Endothelial cell of umbilical vein (primary cell): ENCODE results near the gene SBK3. TPM values are rescaled to one million over a fixed set of nuclear protein-coding genes. Genes with fewer than 3 reads are reported as not detected.
"Not testable (repeated sequence)": the region's sequence is repeated elsewhere in the genome, so short reads cannot be mapped to it uniquely, and the experiment has no call there.

ENCODE experiments used
- BruUV-seq: library from RNA; stranded (reverse); fragments of 400-500 nt; replicated peaks from 2 replicates; lab custom pipeline; 2021; lab: Mats Ljungman, UMichigan
- CTCF ChIA-PET: fragments of 300-600, 350-600 bp; sonication (Branson Sonifier 250); formaldehyde crosslinking; loops from one replicate; lab custom pipeline; 2021; ENCODE audit warnings: antibody characterized with exemption, inconsistent platforms; lab: Charles Lee
- POLR2A ChIA-PET: fragments of 300-600, 350-600 bp; sonication (Branson Sonifier 250); formaldehyde crosslinking; loops from one replicate; lab custom pipeline; 2021; ENCODE audit warnings: antibody characterized with exemption, inconsistent platforms; lab: Charles Lee
- DNase-seq: peaks from one replicate; pipeline ENCODE4 v3.0.0-alpha.2; 2011; ENCODE audit warnings: low read depth, low spot score
- FAIRE-seq: peaks from 2 replicates; lab custom pipeline; 2011; peaks lifted over from hg19 to GRCh38; lab: Jason Lieb, UNC
- H2AFZ ChIP-seq: 2 replicates; pipeline ENCODE4 v1.6.0; 2012; ENCODE audit warnings: low read depth, low read length, control low read depth, inconsistent platforms
- H3K27ac ChIP-seq: 2 replicates; pipeline ENCODE4 v1.5.1; 2011; ENCODE audit warnings: low read depth, mild to moderate bottlenecking, control low read depth, low read length, moderate library complexity; ENCODE audit not compliant: insufficient read depth
- H3K27me3 ChIP-seq, 2 experiments: 2 replicates each; pipeline versions ENCODE4 v1.6.0 to v1.6.1; 2011; ENCODE audit warnings: low read length in 2 of 2, mixed read lengths in 1 of 2; ENCODE audit not compliant: control insufficient read depth in 2 of 2, insufficient read depth in 2 of 2
- H3K36me3 ChIP-seq, 2 experiments: 2 replicates in 1 of 2; 3 replicates in 1 of 2; pipeline ENCODE4 v1.5.1; 2011; ENCODE audit warnings: low read length in 2 of 2, mild to moderate bottlenecking in 1 of 2, moderate library complexity in 1 of 2; ENCODE audit not compliant: control insufficient read depth in 2 of 2, insufficient read depth in 2 of 2; ENCODE audit errors: extremely low read depth in 1 of 2
- H3K4me1 ChIP-seq: 3 replicates; pipeline ENCODE4 v1.5.1; 2011; ENCODE audit warnings: mild to moderate bottlenecking, low read length; ENCODE audit not compliant: control insufficient read depth, insufficient read depth; ENCODE audit errors: extremely low read depth
- H3K4me2 ChIP-seq: 2 replicates; pipeline ENCODE4 v1.6.1; 2011; ENCODE audit warnings: low read length, control low read depth, mixed read lengths; ENCODE audit not compliant: insufficient read depth
- H3K4me3 ChIP-seq, 3 experiments: fragments of 200-600 bp in 1 of 3; sonication (generic), shearing (Covaris generic) in 1 of 3; replicated peaks in 1 of 3; 2 replicates each; pipeline ENCODE4 v1.5.1; 2011 to 2016; ENCODE audit warnings: control low read depth in 3 of 3, low read length in 3 of 3, mild to moderate bottlenecking in 2 of 3, inconsistent platforms in 1 of 3, low read depth in 1 of 3, moderate library complexity in 1 of 3; ENCODE audit not compliant: insufficient read depth in 1 of 3
- H3K79me2 ChIP-seq: 2 replicates; pipeline ENCODE4 v1.6.0; 2012; ENCODE audit warnings: low read length, inconsistent platforms; ENCODE audit not compliant: control insufficient read depth, insufficient read depth
- H3K9ac ChIP-seq: replicated peaks from 2 replicates; pipeline ENCODE3; 2011; ENCODE audit warnings: low read length, control low read depth; ENCODE audit not compliant: insufficient read depth; ENCODE audit errors: extremely low read depth
- H3K9me1 ChIP-seq: replicated peaks from 3 replicates; pipeline ENCODE4 v1.6.0; 2011; ENCODE audit warnings: mild to moderate bottlenecking, low read length; ENCODE audit not compliant: control insufficient read depth, insufficient read depth; ENCODE audit errors: extremely low read depth
- H3K9me3 ChIP-seq: replicated peaks from 2 replicates; pipeline ENCODE4 v1.5.1; 2012; ENCODE audit warnings: low read length, inconsistent platforms; ENCODE audit not compliant: control insufficient read depth, insufficient read depth
- H4K20me1 ChIP-seq: replicated peaks from 2 replicates; pipeline ENCODE3; 2011; ENCODE audit warnings: mild to moderate bottlenecking, low read length; ENCODE audit not compliant: control insufficient read depth, insufficient read depth; ENCODE audit errors: extremely low read depth
- EZH2 ChIP-seq: IDR thresholded peaks from 2 replicates; pipeline ENCODE4 v1.6.1; 2012; ENCODE audit warnings: borderline replicate concordance, low read depth, mild to moderate bottlenecking, moderate library complexity, low read length, inconsistent platforms; ENCODE audit not compliant: severe bottlenecking
- GATA2 ChIP-seq: IDR thresholded peaks from 2 replicates; pipeline ENCODE4 v1.7.0; 2011; ENCODE audit warnings: low read depth, mild to moderate bottlenecking, moderate library complexity, mixed read lengths, low read length; ENCODE audit not compliant: insufficient read length, insufficient read depth
- MYC ChIP-seq: IDR thresholded peaks from one replicate; pipeline ENCODE4 v1.6.1; 2011; ENCODE audit warnings: mild to moderate bottlenecking, low read depth, low read length
- POLR2AphosphoS5 ChIP-seq: IDR thresholded peaks from 2 replicates; pipeline ENCODE4 v1.6.1; 2012; ENCODE audit warnings: low read depth, mild to moderate bottlenecking, control low read depth, low read length, moderate library complexity; ENCODE audit not compliant: insufficient read depth
- dilution Hi-C: fragments of 300-500 bp; cut with MboI; formaldehyde crosslinking; loops from one replicate; pipeline ENCODE4 v1.15.0; 2019; ENCODE audit warnings: low sequenced_read_pairs; ENCODE audit not compliant: extremely low pct_ligation_motif_present
- intact Hi-C: fragments of 100-400 bp; cut with micrococcal nuclease; formaldehyde crosslinking; loops from one replicate; pipeline ENCODE4 v1.10.0; 2022
- polyA plus RNA-seq, 4 experiments: library from polyadenylated mRNA; depleted of rRNA in 3 of 4; stranded (reverse) in 3 of 4; unstranded in 1 of 4; fragments of >200 nt; gene quantifications; 2 replicates each; pipeline versions ENCODE4 v1.2.1 to v1.2.3, GENCODE V29; 2011 to 2012; ENCODE audit warnings: missing spikeins in 1 of 4
- total RNA-seq: library from RNA; stranded (reverse); gene quantifications from 2 replicates; pipeline ENCODE4 v1.2.3, GENCODE V29; 2021
- TF ChIP-seq, protein P1 (sequence below): IDR thresholded peaks from 2 replicates; pipeline ENCODE4 v1.6.1; 2011; ENCODE audit not compliant: insufficient read depth, insufficient read length

Gene SBK3
- total and polyA plus RNA-seq, 2 donors (not counting 3 experiments of a cell fraction or from before 2014, with no cell fraction given) = 0.18 to 0.62 TPM

DNA sequence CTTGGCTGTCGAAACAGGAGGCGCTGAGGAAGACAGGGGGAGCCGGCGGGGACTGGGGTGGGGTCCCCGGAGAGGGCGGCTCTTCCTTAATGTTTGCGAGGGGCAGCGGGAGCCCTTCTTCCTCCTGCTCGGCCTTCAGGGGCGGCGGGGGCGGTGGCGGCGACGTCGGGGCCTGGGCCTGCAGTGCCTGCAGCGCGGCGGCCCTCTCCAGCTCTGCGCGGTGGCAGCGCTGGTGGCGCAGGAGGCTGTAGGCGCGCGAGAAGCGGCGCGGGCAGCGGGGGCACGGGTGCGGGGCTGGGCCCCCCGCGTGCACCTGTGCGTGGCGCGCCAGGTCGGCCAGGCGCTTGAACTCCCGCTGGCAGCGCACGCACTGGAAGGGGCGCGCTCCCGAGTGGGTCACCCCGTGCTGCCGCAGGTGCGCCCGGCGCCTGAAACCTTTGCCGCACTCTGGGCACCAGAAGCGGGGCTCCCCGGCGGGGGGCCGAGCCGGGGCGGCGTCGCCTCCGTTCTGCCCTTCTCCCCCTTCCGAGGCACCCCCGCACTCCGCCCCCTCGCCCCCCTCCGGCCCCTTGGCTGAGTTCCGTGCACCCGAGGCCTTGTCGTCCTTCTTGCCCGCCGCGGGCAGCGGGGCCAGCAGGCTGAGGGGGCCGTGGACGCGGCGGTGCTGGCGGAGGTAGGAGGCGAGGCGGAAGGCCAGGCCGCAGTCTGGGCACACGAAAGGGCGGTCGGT is 32.9 kb upstream of the SBK3 start:
- FAIRE-seq (no peak), DNase-seq (no peak)
- Histone ChIP-seq H3K9me3 (no peaks in the 10 kb centered on the region), H3K27me3 (no peaks in the 10 kb centered on the region), H3K4me3 (no peak overlapping the region), H3K4me2 (no peak overlapping the region), H3K9ac (no peak overlapping the region), H4K20me1 (no peaks in the 10 kb centered on the region), H3K79me2 (peaks cover 12% of the 10 kb centered on the region), H3K36me3 (peaks cover 0 to 7% of the 10 kb centered on the region in 2 experiments), H3K9me1 (no peaks in the 10 kb centered on the region), H3K4me1 (peaks cover 4% of the 10 kb centered on the region), H2AFZ (no peak overlapping the region), H3K27ac (no peak overlapping the region)
- ChIA-PET CTCF (no interaction called here), POLR2A (no interaction called here)
- dilution Hi-C loops (no loop called here), intact Hi-C loops (no loop called here)
- BruUV-seq = no TSS peak
- no peak for TF ChIP-seq GATA2
- TF ChIP-seq MYC = no peak
- TF ChIP-seq EZH2 = no peak
- no peak for TF ChIP-seq POLR2AphosphoS5
- TF ChIP-seq, protein P1, sequence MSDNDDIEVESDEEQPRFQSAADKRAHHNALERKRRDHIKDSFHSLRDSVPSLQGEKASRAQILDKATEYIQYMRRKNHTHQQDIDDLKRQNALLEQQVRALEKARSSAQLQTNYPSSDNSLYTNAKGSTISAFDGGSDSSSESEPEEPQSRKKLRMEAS = no peak

DNA sequence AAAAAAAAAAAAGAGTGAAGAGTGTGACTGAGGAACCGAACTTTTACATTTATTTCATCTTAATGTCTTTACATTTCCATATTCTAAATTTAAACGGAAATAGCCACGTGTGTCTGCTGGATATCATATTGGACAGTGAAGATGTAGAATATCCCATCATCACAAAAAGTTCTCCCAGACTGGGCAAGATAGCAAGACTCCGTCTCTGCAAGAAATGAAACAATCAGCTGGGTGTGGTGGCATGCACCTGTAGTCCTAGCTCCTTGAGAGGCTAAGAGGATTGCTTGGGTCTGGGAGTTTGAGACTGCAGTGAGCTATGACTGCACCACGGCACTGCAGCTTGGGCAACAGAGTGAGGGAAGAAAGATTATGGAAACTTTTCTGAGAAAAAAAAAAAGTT is 31.4 kb upstream of the SBK3 start:
- CTCF ChIA-PET = interaction anchor here (1.0 kb wide), 1 partner anchor 8 kb away, joined by 4 read pairs; no protein-coding TSS in a partner anchor
- H3K9ac ChIP-seq = no peak overlapping the region
- peaks cover 0 to 7% of the 10 kb centered on the region in 2 experiments for H3K36me3 ChIP-seq
- H3K27ac ChIP-seq = no peak overlapping the region
- no peak for TF ChIP-seq POLR2AphosphoS5
- no peak overlapping the region for H2AFZ ChIP-seq
- H4K20me1 ChIP-seq = no peaks in the 10 kb centered on the region
- no peaks in the 10 kb centered on the region for H3K27me3 ChIP-seq
- H3K9me3 ChIP-seq = no peaks in the 10 kb centered on the region
- intact Hi-C loops (no loop called here), dilution Hi-C loops (no loop called here)
- H3K4me3 ChIP-seq = no peak overlapping the region
- H3K4me2 ChIP-seq = no peak overlapping the region
- FAIRE-seq (no peak), DNase-seq (no peak)
- peaks cover 4% of the 10 kb centered on the region for H3K4me1 ChIP-seq
- H3K9me1 ChIP-seq = no peaks in the 10 kb centered on the region
- H3K79me2 ChIP-seq = peaks cover 12% of the 10 kb centered on the region
- POLR2A ChIA-PET = no interaction called here
- no TSS peak for BruUV-seq

DNA sequence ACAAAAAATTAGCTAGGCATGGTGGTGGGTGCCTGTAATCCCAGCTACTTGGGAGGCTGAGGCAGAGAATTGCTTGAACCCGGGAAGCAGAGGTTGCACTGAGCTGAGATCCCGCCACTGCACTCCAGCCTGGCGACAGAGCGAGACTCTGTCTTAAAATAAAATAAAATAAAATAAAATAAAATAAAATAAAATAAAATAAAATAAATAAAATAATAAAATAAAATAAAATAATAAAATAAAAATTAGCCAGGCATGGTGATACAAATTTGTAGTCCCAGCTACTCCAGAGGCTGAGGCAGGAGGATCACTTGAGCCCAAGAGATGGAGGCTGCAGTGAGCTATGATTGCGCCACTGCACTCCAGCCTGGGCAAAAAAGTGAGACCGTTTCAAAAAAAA is 28.6 kb upstream of the SBK3 start:
- dilution Hi-C loops, FAIRE-seq, POLR2A ChIA-PET, intact Hi-C loops, BruUV-seq, H3K27me3 ChIP-seq, H2AFZ ChIP-seq, H3K9ac ChIP-seq, H3K4me1 ChIP-seq, H3K36me3 ChIP-seq, H3K4me2 ChIP-seq, H3K4me3 ChIP-seq, H3K9me1 ChIP-seq, DNase-seq, H3K27ac ChIP-seq, H3K9me3 ChIP-seq, H3K79me2 ChIP-seq, H4K20me1 ChIP-seq: not testable (repeated sequence)
- CTCF ChIA-PET = interaction anchor here (2.3 kb wide), 1 partner anchor 25 kb away, joined by 6 read pairs; no protein-coding TSS in a partner anchor
